GM23338 (cell line): ENCODE data around the gene VAMP3. TPM values are rescaled to one million over a fixed set of nuclear protein-coding genes. Genes with fewer than 3 reads are reported as not detected.

Experiments
- ATAC-seq: fragments of 200-7000 bp; cut with Tn5 transposase; 3 replicates; pipeline ENCODE4 v1.9.1; 2020
- DNase-seq: peaks from one replicate; pipeline ENCODE4 v3.0.0-alpha.2; 2015; ENCODE audit warnings: low spot score
- H2AFZ ChIP-seq: fragments of 200-600 bp; sonication (generic); 2 replicates; pipeline ENCODE4 v1.8.0; 2016; ENCODE audit warnings: antibody characterized with exemption, mild to moderate bottlenecking, moderate library complexity
- H3F3A ChIP-seq: fragments of 200-600 bp; sonication (generic); replicated peaks from 2 replicates; pipeline ENCODE4 v1.8.0; 2017; ENCODE audit warnings: antibody characterized with exemption, mixed run types, low read depth
- H3K27ac ChIP-seq: fragments of 200-600 bp; sonication (generic); 2 replicates; pipeline ENCODE4 v1.6.1; 2016; ENCODE audit warnings: low read depth
- H3K27me3 ChIP-seq: fragments of 200-600 bp; sonication (generic); 2 replicates; pipeline ENCODE4 v1.8.0; 2016; ENCODE audit warnings: mild to moderate bottlenecking, mixed run types, moderate library complexity; ENCODE audit not compliant: insufficient read depth
- H3K36me3 ChIP-seq: fragments of 200-600 bp; sonication (generic); 2 replicates; pipeline ENCODE4 v1.8.0; 2016; ENCODE audit warnings: mild to moderate bottlenecking; ENCODE audit not compliant: insufficient read depth
- H3K4me1 ChIP-seq: fragments of 200-600 bp; sonication (generic); 2 replicates; pipeline ENCODE4 v1.8.0; 2016; ENCODE audit warnings: mild to moderate bottlenecking, moderate library complexity; ENCODE audit not compliant: insufficient read depth
- H3K4me2 ChIP-seq: fragments of 200-600 bp; sonication (generic); 2 replicates; pipeline ENCODE4 v1.7.1; 2017; ENCODE audit warnings: mixed run types
- H3K4me3 ChIP-seq: fragments of 200-600 bp; sonication (generic); 2 replicates; pipeline ENCODE4 v1.6.1; 2016; ENCODE audit warnings: mixed run types
- H3K79me2 ChIP-seq: fragments of 200-600 bp; sonication (generic); replicated peaks from 2 replicates; pipeline ENCODE4 v1.8.0; 2017; ENCODE audit warnings: mild to moderate bottlenecking; ENCODE audit not compliant: insufficient read depth
- H3K9me2 ChIP-seq: fragments of 200-600 bp; sonication (generic); 2 replicates; pipeline ENCODE4 v1.8.0; 2017; ENCODE audit not compliant: insufficient read depth
- H4K20me1 ChIP-seq: fragments of 200-600 bp; sonication (generic); replicated peaks from 2 replicates; pipeline ENCODE4 v1.8.0; 2017; ENCODE audit warnings: mild to moderate bottlenecking; ENCODE audit not compliant: insufficient read depth
- H3K27ac Mint-ChIP-seq: 2 replicates; pipeline ENCODE4 v1.8.0; 2020; ENCODE audit warnings: inconsistent platforms, mild to moderate bottlenecking, moderate library complexity, mixed read lengths
- H3K27me3 Mint-ChIP-seq: 3 replicates; pipeline ENCODE4 v1.8.0; 2022; ENCODE audit warnings: low read depth, mild to moderate bottlenecking, moderate library complexity, mixed read lengths, inconsistent platforms; ENCODE audit not compliant: insufficient read depth, poor library complexity
- H3K36me3 Mint-ChIP-seq: 3 replicates; pipeline ENCODE4 v1.8.0; 2021; ENCODE audit warnings: low read depth, mild to moderate bottlenecking, inconsistent platforms, moderate library complexity, mixed read lengths
- H3K4me1 Mint-ChIP-seq: 3 replicates; pipeline ENCODE4 v1.8.0; 2020; ENCODE audit warnings: mild to moderate bottlenecking, inconsistent platforms, mixed read lengths
- H3K4me3 Mint-ChIP-seq: 3 replicates; pipeline ENCODE4 v1.8.0; 2021; ENCODE audit warnings: moderate library complexity, mild to moderate bottlenecking, inconsistent platforms, mixed read lengths
- H3K9me3 Mint-ChIP-seq: 3 replicates; pipeline ENCODE4 v1.8.0; 2020; ENCODE audit warnings: moderate library complexity, mild to moderate bottlenecking, inconsistent platforms, mixed read lengths
- CREB1 ChIP-seq: fragments of 250-450 bp; sonication (Bioruptor Pico); IDR thresholded peaks from 2 replicates; pipeline ENCODE4 v1.5.0; 2020; ENCODE audit warnings: low read depth, mild to moderate bottlenecking, moderate library complexity
- EZH2 ChIP-seq: fragments of 200-600 bp; sonication (generic); IDR thresholded peaks from one replicate; pipeline ENCODE4 v1.8.0; 2017; ENCODE audit warnings: antibody characterized with exemption, mild to moderate bottlenecking, low read depth; ENCODE audit not compliant: unreplicated experiment
- EZH2phosphoT487 ChIP-seq: fragments of 200-600 bp; sonication (generic); IDR thresholded peaks from one replicate; pipeline ENCODE4 v1.8.1; 2018; ENCODE audit warnings: antibody characterized with exemption; ENCODE audit not compliant: unreplicated experiment
- JUNB ChIP-seq: IDR thresholded peaks from one replicate; pipeline ENCODE4 v1.6.1; 2016; ENCODE audit warnings: antibody characterized with exemption; ENCODE audit not compliant: unreplicated experiment
- NANOG ChIP-seq: IDR thresholded peaks from 2 replicates; pipeline ENCODE4 v1.6.1; 2016; ENCODE audit warnings: antibody characterized with exemption, borderline replicate concordance
- POLR2AphosphoS5 ChIP-seq: IDR thresholded peaks from 2 replicates; pipeline ENCODE4 v1.6.1; 2016; ENCODE audit warnings: antibody characterized with exemption, low read depth
- STAT1 ChIP-seq: IDR thresholded peaks from one replicate; pipeline ENCODE4 v1.6.1; 2016; ENCODE audit warnings: antibody characterized with exemption; ENCODE audit not compliant: unreplicated experiment
- ZNF114 ChIP-seq: fragments of 250-450 bp; sonication (Bioruptor Pico); IDR thresholded peaks from 2 replicates; pipeline ENCODE4 v1.5.0; 2020; ENCODE audit warnings: mild to moderate bottlenecking, moderate library complexity
- ZNF331 ChIP-seq: fragments of 250-450 bp; sonication (Bioruptor Pico); IDR thresholded peaks from 2 replicates; pipeline ENCODE4 v1.5.0; 2020; ENCODE audit warnings: low read depth, mild to moderate bottlenecking, moderate library complexity
- polyA plus RNA-seq: library from polyadenylated mRNA; unstranded; fragments of >200 nt; fragmentation: Nextera tagmentation; extraction: Ambion mirVana; gene quantifications from 2 replicates; pipeline ENCODE4 v1.2.1, GENCODE V29; 2016
- total RNA-seq: library from RNA; depleted of rRNA; stranded (reverse); fragments of >200 nt; shearing (Covaris generic); gene quantifications from 2 replicates; pipeline ENCODE4 v1.2.3, GENCODE V29; 2014
- TF ChIP-seq, protein P1 (sequence below): fragments of 250-450 bp; sonication (Bioruptor Pico); IDR thresholded peaks from 2 replicates; pipeline ENCODE4 v1.5.0; 2020; ENCODE audit warnings: mild to moderate bottlenecking, moderate library complexity
- TF ChIP-seq, protein P2 (sequence below): IDR thresholded peaks from 2 replicates; pipeline ENCODE4 v1.6.1; 2016; ENCODE audit warnings: antibody characterized with exemption
- TF ChIP-seq, protein P3 (sequence below), 2 experiments: fragments of 200-600 bp in 1 of 2; sonication (generic) in 1 of 2; conservative IDR thresholded peaks; 2 replicates each; pipeline versions ENCODE4 v1.5.1 to v1.6.1; 2016 to 2017; ENCODE audit warnings: antibody characterized with exemption in 2 of 2, low read depth in 2 of 2, mild to moderate bottlenecking in 2 of 2, moderate library complexity in 1 of 2
- TF ChIP-seq, protein P4 (sequence below): IDR thresholded peaks from one replicate; pipeline ENCODE4 v1.6.1; 2018; ENCODE audit warnings: antibody characterized with exemption; ENCODE audit not compliant: unreplicated experiment

VAMP3 gene
- total and polyA plus RNA-seq, 2 experiments from 2014 or later: 16.3 to 43.0 TPM

DNA sequence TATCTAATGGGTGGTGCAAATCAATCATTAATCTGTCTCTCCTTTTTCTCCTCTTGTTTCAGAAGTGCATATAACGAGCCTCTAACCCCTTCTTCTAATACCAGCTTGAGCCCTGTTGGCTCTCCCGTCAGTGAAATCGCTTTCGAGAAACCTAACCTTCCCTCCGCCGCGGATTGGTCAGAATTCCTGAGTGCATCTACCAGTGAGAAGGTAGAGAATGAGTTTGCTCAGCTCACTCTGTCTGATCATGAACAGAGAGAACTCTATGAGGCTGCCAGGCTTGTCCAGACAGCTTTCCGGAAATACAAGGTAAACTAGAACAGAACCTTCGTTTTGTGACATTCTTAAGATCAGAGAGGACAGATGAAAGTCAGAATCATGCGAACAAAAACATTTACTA is 25.3 kb upstream of the VAMP3 start:
- ATAC-seq (no peak), DNase-seq (no peak)
- Histone ChIP-seq H3K4me3 (no peak overlapping the region), H4K20me1 (no peaks in the 10 kb centered on the region), H3K4me2 (no peak overlapping the region), H3K36me3 (no peaks in the 10 kb centered on the region; the same call in 1 of the 2 replicates), H3F3A (no peaks in the 10 kb centered on the region), H3K4me1 (no peaks in the 10 kb centered on the region), H2AFZ (no peak overlapping the region), H3K27me3 (no peaks in the 10 kb centered on the region), H3K27ac (no peak overlapping the region), H3K9me2 (no peaks in the 10 kb centered on the region), H3K79me2 (no peaks in the 10 kb centered on the region)
- H3K27ac Mint-ChIP-seq: no peak overlapping the region
- H3K9me3 Mint-ChIP-seq: no peaks in the 10 kb centered on the region
- H3K4me3 Mint-ChIP-seq: no peak overlapping the region
- TF ChIP-seq, protein P1, sequence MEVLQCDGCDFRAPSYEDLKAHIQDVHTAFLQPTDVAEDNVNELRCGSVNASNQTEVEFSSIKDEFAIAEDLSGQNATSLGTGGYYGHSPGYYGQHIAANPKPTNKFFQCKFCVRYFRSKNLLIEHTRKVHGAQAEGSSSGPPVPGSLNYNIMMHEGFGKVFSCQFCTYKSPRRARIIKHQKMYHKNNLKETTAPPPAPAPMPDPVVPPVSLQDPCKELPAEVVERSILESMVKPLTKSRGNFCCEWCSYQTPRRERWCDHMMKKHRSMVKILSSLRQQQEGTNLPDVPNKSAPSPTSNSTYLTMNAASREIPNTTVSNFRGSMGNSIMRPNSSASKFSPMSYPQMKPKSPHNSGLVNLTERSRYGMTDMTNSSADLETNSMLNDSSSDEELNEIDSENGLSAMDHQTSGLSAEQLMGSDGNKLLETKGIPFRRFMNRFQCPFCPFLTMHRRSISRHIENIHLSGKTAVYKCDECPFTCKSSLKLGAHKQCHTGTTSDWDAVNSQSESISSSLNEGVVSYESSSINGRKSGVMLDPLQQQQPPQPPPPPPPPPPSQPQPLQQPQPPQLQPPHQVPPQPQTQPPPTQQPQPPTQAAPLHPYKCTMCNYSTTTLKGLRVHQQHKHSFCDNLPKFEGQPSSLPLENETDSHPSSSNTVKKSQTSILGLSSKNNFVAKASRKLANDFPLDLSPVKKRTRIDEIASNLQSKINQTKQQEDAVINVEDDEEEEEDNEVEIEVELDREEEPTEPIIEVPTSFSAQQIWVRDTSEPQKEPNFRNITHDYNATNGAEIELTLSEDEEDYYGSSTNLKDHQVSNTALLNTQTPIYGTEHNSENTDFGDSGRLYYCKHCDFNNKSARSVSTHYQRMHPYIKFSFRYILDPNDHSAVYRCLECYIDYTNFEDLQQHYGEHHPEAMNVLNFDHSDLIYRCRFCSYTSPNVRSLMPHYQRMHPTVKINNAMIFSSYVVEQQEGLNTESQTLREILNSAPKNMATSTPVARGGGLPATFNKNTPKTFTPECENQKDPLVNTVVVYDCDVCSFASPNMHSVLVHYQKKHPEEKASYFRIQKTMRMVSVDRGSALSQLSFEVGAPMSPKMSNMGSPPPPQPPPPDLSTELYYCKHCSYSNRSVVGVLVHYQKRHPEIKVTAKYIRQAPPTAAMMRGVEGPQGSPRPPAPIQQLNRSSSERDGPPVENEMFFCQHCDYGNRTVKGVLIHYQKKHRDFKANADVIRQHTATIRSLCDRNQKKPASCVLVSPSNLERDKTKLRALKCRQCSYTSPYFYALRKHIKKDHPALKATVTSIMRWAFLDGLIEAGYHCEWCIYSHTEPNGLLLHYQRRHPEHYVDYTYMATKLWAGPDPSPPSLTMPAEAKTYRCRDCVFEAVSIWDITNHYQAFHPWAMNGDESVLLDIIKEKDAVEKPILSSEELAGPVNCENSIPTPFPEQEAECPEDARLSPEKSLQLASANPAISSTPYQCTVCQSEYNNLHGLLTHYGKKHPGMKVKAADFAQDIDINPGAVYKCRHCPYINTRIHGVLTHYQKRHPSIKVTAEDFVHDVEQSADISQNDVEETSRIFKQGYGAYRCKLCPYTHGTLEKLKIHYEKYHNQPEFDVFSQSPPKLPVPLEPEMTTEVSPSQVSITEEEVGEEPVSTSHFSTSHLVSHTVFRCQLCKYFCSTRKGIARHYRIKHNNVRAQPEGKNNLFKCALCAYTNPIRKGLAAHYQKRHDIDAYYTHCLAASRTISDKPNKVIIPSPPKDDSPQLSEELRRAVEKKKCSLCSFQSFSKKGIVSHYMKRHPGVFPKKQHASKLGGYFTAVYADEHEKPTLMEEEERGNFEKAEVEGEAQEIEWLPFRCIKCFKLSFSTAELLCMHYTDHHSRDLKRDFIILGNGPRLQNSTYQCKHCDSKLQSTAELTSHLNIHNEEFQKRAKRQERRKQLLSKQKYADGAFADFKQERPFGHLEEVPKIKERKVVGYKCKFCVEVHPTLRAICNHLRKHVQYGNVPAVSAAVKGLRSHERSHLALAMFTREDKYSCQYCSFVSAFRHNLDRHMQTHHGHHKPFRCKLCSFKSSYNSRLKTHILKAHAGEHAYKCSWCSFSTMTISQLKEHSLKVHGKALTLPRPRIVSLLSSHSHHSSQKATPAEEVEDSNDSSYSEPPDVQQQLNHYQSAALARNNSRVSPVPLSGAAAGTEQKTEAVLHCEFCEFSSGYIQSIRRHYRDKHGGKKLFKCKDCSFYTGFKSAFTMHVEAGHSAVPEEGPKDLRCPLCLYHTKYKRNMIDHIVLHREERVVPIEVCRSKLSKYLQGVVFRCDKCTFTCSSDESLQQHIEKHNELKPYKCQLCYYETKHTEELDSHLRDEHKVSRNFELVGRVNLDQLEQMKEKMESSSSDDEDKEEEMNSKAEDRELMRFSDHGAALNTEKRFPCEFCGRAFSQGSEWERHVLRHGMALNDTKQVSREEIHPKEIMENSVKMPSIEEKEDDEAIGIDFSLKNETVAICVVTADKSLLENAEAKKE (CRISPR knock-in tag): no peak
- TF ChIP-seq POLR2AphosphoS5 (no peak), EZH2phosphoT487 (no peak), NANOG (no peak), EZH2 (no peak), ZNF331 (CRISPR knock-in tag) (no peak), JUNB (no peak), CREB1 (CRISPR knock-in tag) (no peak), STAT1 (no peak), ZNF114 (CRISPR knock-in tag) (no peak)
- TF ChIP-seq, protein P2, sequence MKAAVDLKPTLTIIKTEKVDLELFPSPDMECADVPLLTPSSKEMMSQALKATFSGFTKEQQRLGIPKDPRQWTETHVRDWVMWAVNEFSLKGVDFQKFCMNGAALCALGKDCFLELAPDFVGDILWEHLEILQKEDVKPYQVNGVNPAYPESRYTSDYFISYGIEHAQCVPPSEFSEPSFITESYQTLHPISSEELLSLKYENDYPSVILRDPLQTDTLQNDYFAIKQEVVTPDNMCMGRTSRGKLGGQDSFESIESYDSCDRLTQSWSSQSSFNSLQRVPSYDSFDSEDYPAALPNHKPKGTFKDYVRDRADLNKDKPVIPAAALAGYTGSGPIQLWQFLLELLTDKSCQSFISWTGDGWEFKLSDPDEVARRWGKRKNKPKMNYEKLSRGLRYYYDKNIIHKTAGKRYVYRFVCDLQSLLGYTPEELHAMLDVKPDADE: no peak
- TF ChIP-seq, protein P3, sequence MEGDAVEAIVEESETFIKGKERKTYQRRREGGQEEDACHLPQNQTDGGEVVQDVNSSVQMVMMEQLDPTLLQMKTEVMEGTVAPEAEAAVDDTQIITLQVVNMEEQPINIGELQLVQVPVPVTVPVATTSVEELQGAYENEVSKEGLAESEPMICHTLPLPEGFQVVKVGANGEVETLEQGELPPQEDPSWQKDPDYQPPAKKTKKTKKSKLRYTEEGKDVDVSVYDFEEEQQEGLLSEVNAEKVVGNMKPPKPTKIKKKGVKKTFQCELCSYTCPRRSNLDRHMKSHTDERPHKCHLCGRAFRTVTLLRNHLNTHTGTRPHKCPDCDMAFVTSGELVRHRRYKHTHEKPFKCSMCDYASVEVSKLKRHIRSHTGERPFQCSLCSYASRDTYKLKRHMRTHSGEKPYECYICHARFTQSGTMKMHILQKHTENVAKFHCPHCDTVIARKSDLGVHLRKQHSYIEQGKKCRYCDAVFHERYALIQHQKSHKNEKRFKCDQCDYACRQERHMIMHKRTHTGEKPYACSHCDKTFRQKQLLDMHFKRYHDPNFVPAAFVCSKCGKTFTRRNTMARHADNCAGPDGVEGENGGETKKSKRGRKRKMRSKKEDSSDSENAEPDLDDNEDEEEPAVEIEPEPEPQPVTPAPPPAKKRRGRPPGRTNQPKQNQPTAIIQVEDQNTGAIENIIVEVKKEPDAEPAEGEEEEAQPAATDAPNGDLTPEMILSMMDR (conservative IDR thresholded peaks at IDR 0.05; ENCODE audit: low read depth in 2 of 2): no peak
- TF ChIP-seq, protein P4, sequence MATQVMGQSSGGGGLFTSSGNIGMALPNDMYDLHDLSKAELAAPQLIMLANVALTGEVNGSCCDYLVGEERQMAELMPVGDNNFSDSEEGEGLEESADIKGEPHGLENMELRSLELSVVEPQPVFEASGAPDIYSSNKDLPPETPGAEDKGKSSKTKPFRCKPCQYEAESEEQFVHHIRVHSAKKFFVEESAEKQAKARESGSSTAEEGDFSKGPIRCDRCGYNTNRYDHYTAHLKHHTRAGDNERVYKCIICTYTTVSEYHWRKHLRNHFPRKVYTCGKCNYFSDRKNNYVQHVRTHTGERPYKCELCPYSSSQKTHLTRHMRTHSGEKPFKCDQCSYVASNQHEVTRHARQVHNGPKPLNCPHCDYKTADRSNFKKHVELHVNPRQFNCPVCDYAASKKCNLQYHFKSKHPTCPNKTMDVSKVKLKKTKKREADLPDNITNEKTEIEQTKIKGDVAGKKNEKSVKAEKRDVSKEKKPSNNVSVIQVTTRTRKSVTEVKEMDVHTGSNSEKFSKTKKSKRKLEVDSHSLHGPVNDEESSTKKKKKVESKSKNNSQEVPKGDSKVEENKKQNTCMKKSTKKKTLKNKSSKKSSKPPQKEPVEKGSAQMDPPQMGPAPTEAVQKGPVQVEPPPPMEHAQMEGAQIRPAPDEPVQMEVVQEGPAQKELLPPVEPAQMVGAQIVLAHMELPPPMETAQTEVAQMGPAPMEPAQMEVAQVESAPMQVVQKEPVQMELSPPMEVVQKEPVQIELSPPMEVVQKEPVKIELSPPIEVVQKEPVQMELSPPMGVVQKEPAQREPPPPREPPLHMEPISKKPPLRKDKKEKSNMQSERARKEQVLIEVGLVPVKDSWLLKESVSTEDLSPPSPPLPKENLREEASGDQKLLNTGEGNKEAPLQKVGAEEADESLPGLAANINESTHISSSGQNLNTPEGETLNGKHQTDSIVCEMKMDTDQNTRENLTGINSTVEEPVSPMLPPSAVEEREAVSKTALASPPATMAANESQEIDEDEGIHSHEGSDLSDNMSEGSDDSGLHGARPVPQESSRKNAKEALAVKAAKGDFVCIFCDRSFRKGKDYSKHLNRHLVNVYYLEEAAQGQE: no peak
- H3K36me3 Mint-ChIP-seq: no peaks in the 10 kb centered on the region; the same call in 2 of the 3 replicates
- H3K4me1 Mint-ChIP-seq: no peaks in the 10 kb centered on the region; the same call in 2 of the 3 replicates
- H3K27me3 Mint-ChIP-seq: no peaks in the 10 kb centered on the region
